HTERT RPE-1 (cell line): ENCODE data around the gene CNOT2.
"Not testable (repeated sequence)": the region's sequence is repeated elsewhere in the genome, so short reads cannot be mapped to it uniquely, and the experiment has no call there.

Experiments used
- in situ Hi-C: fragments of 300-500 bp; cut with MboI; formaldehyde crosslinking; loops from 4 replicates; pipeline ENCODE4 v1.14.3; 2020; ENCODE audit warnings: low sequenced_read_pairs

The CNOT2 gene

GRCh38 chr12:70292017-70292776, 49.0 kb downstream of the CNOT2 start:
- in situ Hi-C loops, result no loop called here

- in situ Hi-C loops, result not testable (repeated sequence)
Measured at GRCh38 chr12:70304684-70305555, 61.7 kb downstream of the CNOT2 start.

- in situ Hi-C loops, result no loop called here
Measured at GRCh38 chr12:70305794-70306193, 62.6 kb downstream of the CNOT2 start.

GRCh38 chr12:70306676-70307075, 63.4 kb downstream of the CNOT2 start:
- in situ Hi-C loops, result no loop called here

GRCh38 chr12:70307868-70308267, 64.6 kb downstream of the CNOT2 start:
- in situ Hi-C loops, result no loop called here

- in situ Hi-C loops, result no loop called here
Measured at GRCh38 chr12:70309348-70309747, 66.1 kb downstream of the CNOT2 start.

- in situ Hi-C loops, result no loop called here
Measured at GRCh38 chr12:70314145-70314544, 70.9 kb downstream of the CNOT2 start.

GRCh38 chr12:70317781-70318180, 74.5 kb downstream of the CNOT2 start:
- in situ Hi-C loops, result no loop called here

- in situ Hi-C loops, result no loop called here
Measured at GRCh38 chr12:70319605-70320004, 76.4 kb downstream of the CNOT2 start.

GRCh38 chr12:70321191-70321590, 78.0 kb downstream of the CNOT2 start:
- in situ Hi-C loops, result no loop called here

- in situ Hi-C loops, result no loop called here
Measured at GRCh38 chr12:70327541-70327940, 84.3 kb downstream of the CNOT2 start.

GRCh38 chr12:70329728-70330127, 86.5 kb downstream of the CNOT2 start:
- in situ Hi-C loops, result no loop called here

GRCh38 chr12:70330158-70330557, 86.9 kb downstream of the CNOT2 start:
- in situ Hi-C loops, result no loop called here

- in situ Hi-C loops, result no loop called here
Measured at GRCh38 chr12:70332236-70332635, 89.0 kb downstream of the CNOT2 start.

- in situ Hi-C loops, result no loop called here
Measured at GRCh38 chr12:70334742-70335141, 91.5 kb downstream of the CNOT2 start.

GRCh38 chr12:70338531-70338930, 95.3 kb downstream of the CNOT2 start:
- in situ Hi-C loops, result no loop called here

- in situ Hi-C loops, result no loop called here
Measured at GRCh38 chr12:70351076-70351475, 107.8 kb downstream of the CNOT2 start.

- in situ Hi-C loops, result no loop called here
Measured at GRCh38 chr12:70353780-70354660, 110.8 kb downstream of the CNOT2 start.

- in situ Hi-C loops, result no loop called here
Measured at GRCh38 chr12:70354787-70355186, 111.6 kb downstream of the CNOT2 start.

GRCh38 chr12:70355972-70356371, 112.7 kb downstream of the CNOT2 start:
- in situ Hi-C loops, result no loop called here
